ENCODE measurements around the gene B3GALT6.

DNA sequence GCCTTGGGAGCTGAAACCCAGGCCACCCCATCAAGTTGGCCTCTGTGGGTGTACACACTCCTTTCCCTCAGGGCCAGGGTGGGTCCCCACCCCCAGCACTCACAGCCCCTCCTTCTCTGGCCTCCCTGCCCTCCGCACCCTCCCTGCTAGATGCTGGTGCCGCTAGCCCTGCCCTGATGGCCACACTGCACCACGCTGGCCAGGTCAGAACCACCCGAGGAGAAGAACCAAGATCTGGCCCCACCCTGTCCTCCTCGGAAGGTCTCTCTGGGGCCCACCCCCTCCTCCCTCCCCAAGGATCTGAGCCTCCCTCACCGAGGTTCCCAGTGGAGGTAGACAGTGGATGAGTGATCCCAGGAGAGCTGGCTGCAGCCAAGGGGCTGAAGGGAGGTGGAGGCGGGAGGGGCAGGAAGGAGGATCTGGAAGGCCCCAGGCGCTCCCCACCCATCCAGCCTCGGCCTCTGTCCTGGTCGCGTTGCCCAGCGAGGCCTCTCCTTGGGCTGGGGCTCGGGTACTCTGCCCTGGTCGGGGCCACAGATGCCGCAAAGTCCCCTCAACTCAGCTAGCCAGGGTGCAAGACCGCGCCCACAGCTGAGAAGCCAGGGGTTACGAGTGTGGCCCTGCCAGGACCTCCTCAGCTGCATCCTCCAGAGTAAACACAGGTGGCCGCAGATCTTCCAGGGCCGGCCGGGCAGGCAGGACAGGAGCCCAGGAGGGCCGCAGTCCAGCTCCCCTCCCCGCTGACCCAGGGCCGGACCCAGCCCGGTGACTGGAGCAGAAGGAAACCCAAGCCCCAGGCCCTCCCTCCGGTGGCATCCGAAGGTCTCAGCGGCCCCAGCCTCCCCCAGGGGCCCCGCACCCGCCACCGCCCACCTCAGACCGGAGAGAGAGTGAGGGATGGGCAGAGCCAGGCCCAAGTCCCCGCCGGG, 5.2 kb downstream of the B3GALT6 start:
- TF ChIP-seq, protein P1, sequence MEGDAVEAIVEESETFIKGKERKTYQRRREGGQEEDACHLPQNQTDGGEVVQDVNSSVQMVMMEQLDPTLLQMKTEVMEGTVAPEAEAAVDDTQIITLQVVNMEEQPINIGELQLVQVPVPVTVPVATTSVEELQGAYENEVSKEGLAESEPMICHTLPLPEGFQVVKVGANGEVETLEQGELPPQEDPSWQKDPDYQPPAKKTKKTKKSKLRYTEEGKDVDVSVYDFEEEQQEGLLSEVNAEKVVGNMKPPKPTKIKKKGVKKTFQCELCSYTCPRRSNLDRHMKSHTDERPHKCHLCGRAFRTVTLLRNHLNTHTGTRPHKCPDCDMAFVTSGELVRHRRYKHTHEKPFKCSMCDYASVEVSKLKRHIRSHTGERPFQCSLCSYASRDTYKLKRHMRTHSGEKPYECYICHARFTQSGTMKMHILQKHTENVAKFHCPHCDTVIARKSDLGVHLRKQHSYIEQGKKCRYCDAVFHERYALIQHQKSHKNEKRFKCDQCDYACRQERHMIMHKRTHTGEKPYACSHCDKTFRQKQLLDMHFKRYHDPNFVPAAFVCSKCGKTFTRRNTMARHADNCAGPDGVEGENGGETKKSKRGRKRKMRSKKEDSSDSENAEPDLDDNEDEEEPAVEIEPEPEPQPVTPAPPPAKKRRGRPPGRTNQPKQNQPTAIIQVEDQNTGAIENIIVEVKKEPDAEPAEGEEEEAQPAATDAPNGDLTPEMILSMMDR (IDR thresholded peaks at IDR 0.05), result no peak
- no peak; the same call in 1 of the 2 replicates for TF ChIP-seq POLR2AphosphoS5 (IDR thresholded peaks at IDR 0.05; ENCODE audit: low read depth, low read length)
- TF ChIP-seq TCF7L2 (IDR thresholded peaks at IDR 0.05; ENCODE audit: low read depth, low read length), result no peak
- TF ChIP-seq, protein P2, sequence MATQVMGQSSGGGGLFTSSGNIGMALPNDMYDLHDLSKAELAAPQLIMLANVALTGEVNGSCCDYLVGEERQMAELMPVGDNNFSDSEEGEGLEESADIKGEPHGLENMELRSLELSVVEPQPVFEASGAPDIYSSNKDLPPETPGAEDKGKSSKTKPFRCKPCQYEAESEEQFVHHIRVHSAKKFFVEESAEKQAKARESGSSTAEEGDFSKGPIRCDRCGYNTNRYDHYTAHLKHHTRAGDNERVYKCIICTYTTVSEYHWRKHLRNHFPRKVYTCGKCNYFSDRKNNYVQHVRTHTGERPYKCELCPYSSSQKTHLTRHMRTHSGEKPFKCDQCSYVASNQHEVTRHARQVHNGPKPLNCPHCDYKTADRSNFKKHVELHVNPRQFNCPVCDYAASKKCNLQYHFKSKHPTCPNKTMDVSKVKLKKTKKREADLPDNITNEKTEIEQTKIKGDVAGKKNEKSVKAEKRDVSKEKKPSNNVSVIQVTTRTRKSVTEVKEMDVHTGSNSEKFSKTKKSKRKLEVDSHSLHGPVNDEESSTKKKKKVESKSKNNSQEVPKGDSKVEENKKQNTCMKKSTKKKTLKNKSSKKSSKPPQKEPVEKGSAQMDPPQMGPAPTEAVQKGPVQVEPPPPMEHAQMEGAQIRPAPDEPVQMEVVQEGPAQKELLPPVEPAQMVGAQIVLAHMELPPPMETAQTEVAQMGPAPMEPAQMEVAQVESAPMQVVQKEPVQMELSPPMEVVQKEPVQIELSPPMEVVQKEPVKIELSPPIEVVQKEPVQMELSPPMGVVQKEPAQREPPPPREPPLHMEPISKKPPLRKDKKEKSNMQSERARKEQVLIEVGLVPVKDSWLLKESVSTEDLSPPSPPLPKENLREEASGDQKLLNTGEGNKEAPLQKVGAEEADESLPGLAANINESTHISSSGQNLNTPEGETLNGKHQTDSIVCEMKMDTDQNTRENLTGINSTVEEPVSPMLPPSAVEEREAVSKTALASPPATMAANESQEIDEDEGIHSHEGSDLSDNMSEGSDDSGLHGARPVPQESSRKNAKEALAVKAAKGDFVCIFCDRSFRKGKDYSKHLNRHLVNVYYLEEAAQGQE (IDR thresholded peaks at IDR 0.05; ENCODE audit: insufficient read depth in 1 of 2, low read depth in 2 of 2, low read length in 1 of 2), result no peak

Measured in Panc1 (cell line).